PC-3 (cell line): ENCODE data around the gene ARMC3. TPM values are rescaled to one million over a fixed set of nuclear protein-coding genes. Genes with fewer than 3 reads are reported as not detected.

Source experiments
- ATAC-seq: fragments of 200-7000 bp; cut with Tn5 transposase; 2 replicates; pipeline ENCODE4 v1.9.1; 2020; ENCODE audit warnings: mild to moderate bottlenecking, moderate library complexity
- BruUV-seq: library from RNA; stranded (reverse); fragments of 400-500 nt; replicated peaks from 2 replicates; lab custom pipeline; 2021; lab: Mats Ljungman, UMichigan
- CTCF ChIA-PET: fragments of 300-600 bp; sonication (Branson Sonifier 250); formaldehyde crosslinking; loops from one replicate; lab custom pipeline; 2022; ENCODE audit warnings: antibody characterized with exemption; lab: Charles Lee
- POLR2A ChIA-PET: fragments of 300-600 bp; sonication (Branson Sonifier 250); formaldehyde crosslinking; loops from one replicate; lab custom pipeline; 2022; ENCODE audit warnings: antibody characterized with exemption; ENCODE audit not compliant: unreplicated experiment; lab: Charles Lee
- DNase-seq: peaks from one replicate; pipeline ENCODE4 v3.0.0-alpha.2; 2015
- H2AFZ ChIP-seq: fragments of 300-600 bp; sonication (generic); 2 replicates; pipeline ENCODE4 v1.6.0; 2016; ENCODE audit warnings: antibody characterized with exemption, low read length
- H3F3A ChIP-seq: fragments of 300-600 bp; sonication (generic); one replicate; pipeline ENCODE4 v1.6.0; 2017; ENCODE audit warnings: antibody characterized with exemption, low read length, control low read depth, mild to moderate bottlenecking; ENCODE audit not compliant: unreplicated experiment
- H3K27ac ChIP-seq: fragments of 300-600 bp; sonication (generic); 2 replicates; pipeline ENCODE4 v1.5.1; 2016; ENCODE audit warnings: mild to moderate bottlenecking, low read length
- H3K27me3 ChIP-seq: fragments of 300-600 bp; sonication (generic); 2 replicates; pipeline ENCODE4 v1.6.1; 2016; ENCODE audit warnings: low read length, mixed read lengths
- H3K36me3 ChIP-seq: fragments of 300-600 bp; sonication (generic); 2 replicates; pipeline ENCODE4 v1.6.1; 2016; ENCODE audit warnings: low read depth, mixed run types, low read length, mixed read lengths
- H3K4me1 ChIP-seq: fragments of 300-600 bp; sonication (generic); 2 replicates; pipeline ENCODE4 v1.5.1; 2016; ENCODE audit warnings: low read length; ENCODE audit not compliant: insufficient read depth
- H3K4me2 ChIP-seq: fragments of 300-600 bp; sonication (generic); 2 replicates; pipeline ENCODE4 v1.6.0; 2016; ENCODE audit warnings: low read length
- H3K4me3 ChIP-seq: fragments of 300-600 bp; sonication (generic); 2 replicates; pipeline ENCODE4 v1.5.1; 2016; ENCODE audit warnings: mild to moderate bottlenecking, low read length, mixed read lengths
- H3K79me2 ChIP-seq: fragments of 300-600 bp; sonication (generic); 2 replicates; pipeline ENCODE4 v1.6.1; 2017; ENCODE audit warnings: low read length, mixed read lengths
- H3K9ac ChIP-seq: fragments of 300-600 bp; sonication (generic); 2 replicates; pipeline ENCODE4 v1.6.0; 2016; ENCODE audit warnings: mild to moderate bottlenecking, low read length
- H3K9me2 ChIP-seq: fragments of 300-600 bp; sonication (generic); replicated peaks from 2 replicates; pipeline ENCODE4 v1.6.1; 2016; ENCODE audit warnings: mixed run types, low read length, mixed read lengths
- H3K9me3 ChIP-seq: fragments of 300-600 bp; sonication (generic); 2 replicates; pipeline ENCODE4 v1.6.1; 2016; ENCODE audit warnings: low read length, mixed read lengths
- H4K20me1 ChIP-seq: fragments of 300-600 bp; sonication (generic); 2 replicates; pipeline ENCODE4 v1.6.1; 2016; ENCODE audit warnings: low read length, mixed read lengths
- CTCF ChIP-seq: fragments of 300-600 bp; sonication (generic); conservative IDR thresholded peaks from 2 replicates; pipeline ENCODE4 v1.5.1; 2017; ENCODE audit warnings: antibody characterized with exemption, low read depth, mild to moderate bottlenecking, low read length
- EZH2 ChIP-seq: fragments of 300-600 bp; sonication (generic); IDR thresholded peaks from one replicate; pipeline ENCODE4 v1.6.1; 2017; ENCODE audit warnings: antibody characterized with exemption, mild to moderate bottlenecking, low read length; ENCODE audit not compliant: unreplicated experiment
- EZH2phosphoT487 ChIP-seq: fragments of 300-600 bp; sonication (generic); IDR thresholded peaks from 2 replicates; pipeline ENCODE4 v1.6.1; 2018; ENCODE audit warnings: mild to moderate bottlenecking, antibody characterized with exemption, low read length, borderline replicate concordance
- intact Hi-C: fragments of 100-400 bp; cut with micrococcal nuclease; formaldehyde crosslinking; loops from 2 replicates; pipeline ENCODE4 v1.9.0; 2023
- total RNA-seq: library from RNA; depleted of rRNA; stranded (reverse); fragments of >200 nt; gene quantifications from 2 replicates; pipeline ENCODE4 v1.2.3, GENCODE V29; 2014

ARMC3 gene
- total RNA-seq, 1 experiment from 2014 or later, result 0.18 TPM

GRCh38 chr10:23079700-23080099, 151.8 kb downstream of the ARMC3 start:
- no peak overlapping the region for H3K4me3 ChIP-seq
- no peak overlapping the region for H2AFZ ChIP-seq
- ATAC-seq, result no peak
- no peaks in the 10 kb centered on the region for H4K20me1 ChIP-seq
- no peaks in the 10 kb centered on the region for H3F3A ChIP-seq
- no peak overlapping the region for H3K9ac ChIP-seq
- POLR2A ChIA-PET, result no interaction called here
- no peaks in the 10 kb centered on the region for H3K79me2 ChIP-seq
- CTCF ChIA-PET, result interaction anchor here (0.5 kb wide), 1 partner anchor 837 kb away, joined by 10 read pairs; no protein-coding TSS in a partner anchor
- no peaks in the 10 kb centered on the region for H3K36me3 ChIP-seq
- no peaks in the 10 kb centered on the region for H3K27me3 ChIP-seq
- H3K9me2 ChIP-seq, result no peaks in the 10 kb centered on the region
- no TSS peak for BruUV-seq
- no peak overlapping the region for H3K27ac ChIP-seq
- intact Hi-C loops, result no loop called here
- no peak overlapping the region for H3K4me2 ChIP-seq
- H3K4me1 ChIP-seq, result peaks cover 10% of the 10 kb centered on the region
- H3K9me3 ChIP-seq, result no peaks in the 10 kb centered on the region
- no peak for TF ChIP-seq CTCF
- TF ChIP-seq EZH2phosphoT487, result no peak
- no peak for TF ChIP-seq EZH2
- no peak for DNase-seq

- BruUV-seq, result no TSS peak
- no peaks in the 10 kb centered on the region for H3F3A ChIP-seq
- H3K36me3 ChIP-seq, result no peaks in the 10 kb centered on the region
- no peak overlapping the region for H3K4me2 ChIP-seq
- no peak overlapping the region for H3K4me3 ChIP-seq
- ChIA-PET POLR2A (no interaction called here), CTCF (interaction anchor here (0.5 kb wide), 1 partner anchor 836 kb away, joined by 10 read pairs; no protein-coding TSS in a partner anchor)
- no peaks in the 10 kb centered on the region for H3K9me3 ChIP-seq
- intact Hi-C loops, result no loop called here
- H3K27ac ChIP-seq, result no peak overlapping the region
- TF ChIP-seq EZH2phosphoT487 (no peak), EZH2 (no peak), CTCF (no peak)
- no peak overlapping the region for H3K9ac ChIP-seq
- no peak for ATAC-seq
- H3K27me3 ChIP-seq, result no peaks in the 10 kb centered on the region
- DNase-seq, result no peak
- no peaks in the 10 kb centered on the region for H4K20me1 ChIP-seq
- H3K9me2 ChIP-seq, result no peaks in the 10 kb centered on the region
- peaks cover 10% of the 10 kb centered on the region for H3K4me1 ChIP-seq
- no peak overlapping the region for H2AFZ ChIP-seq
- H3K79me2 ChIP-seq, result no peaks in the 10 kb centered on the region
Observed at GRCh38 chr10:23080262-23080661, 152.4 kb downstream of the ARMC3 start.

GRCh38 chr10:23081221-23081750, 153.4 kb downstream of the ARMC3 start:
- intact Hi-C loops, result no loop called here
- CTCF ChIA-PET, result no interaction called here
- Histone ChIP-seq H3F3A (no peaks in the 10 kb centered on the region), H3K27me3 (no peaks in the 10 kb centered on the region), H3K4me2 (peak overlapping the region; percentile 61; the same call in 1 of the 2 replicates), H3K79me2 (no peaks in the 10 kb centered on the region), H3K9me2 (no peaks in the 10 kb centered on the region), H3K4me3 (no peak overlapping the region), H4K20me1 (no peaks in the 10 kb centered on the region), H3K36me3 (no peaks in the 10 kb centered on the region), H3K4me1 (peaks cover 10% of the 10 kb centered on the region), H2AFZ (peak overlapping the region; percentile 30; the same call in 1 of the 2 replicates), H3K9me3 (no peaks in the 10 kb centered on the region), H3K9ac (no peak overlapping the region), H3K27ac (no peak overlapping the region)
- POLR2A ChIA-PET, result no interaction called here
- peak; percentile 47 for DNase-seq
- BruUV-seq, result no TSS peak
- no peak for TF ChIP-seq EZH2phosphoT487
- TF ChIP-seq EZH2, result no peak
- TF ChIP-seq CTCF, result no peak
- ATAC-seq, result peak; percentile 49; the same call in 1 of the 2 replicates
